H9 (cell line): ENCODE measurements around the gene A1BG. TPM values are rescaled to one million over a fixed set of nuclear protein-coding genes. Genes with fewer than 3 reads are reported as not detected.
A peak's percentile ranks its signal among the peaks of the same experiment; 100 is the strongest.

ENCODE experiments used
- DNase-seq: peaks from one replicate; pipeline ENCODE4 v3.0.0-alpha.2; 2017
- H2AFZ ChIP-seq: one replicate; pipeline ENCODE4 v1.6.1; 2013; ENCODE audit warnings: mild to moderate bottlenecking, low read length, control low read depth, moderate library complexity
- H2AK5ac ChIP-seq: 2 replicates; pipeline ENCODE4 v1.6.1; 2013; ENCODE audit warnings: low read length, control low read depth, mixed read lengths; ENCODE audit not compliant: insufficient read length
- H2BK120ac ChIP-seq: one replicate; pipeline ENCODE4 v1.6.1; 2013; ENCODE audit warnings: low read depth, mild to moderate bottlenecking, low read length, control low read depth, inconsistent platforms; ENCODE audit not compliant: poor library complexity, severe bottlenecking
- H2BK12ac ChIP-seq: 2 replicates; pipeline ENCODE4 v1.6.1; 2013; ENCODE audit warnings: low read length, control low read depth, mixed read lengths, low read depth; ENCODE audit not compliant: insufficient read length
- H2BK15ac ChIP-seq: 2 replicates; pipeline ENCODE4 v1.6.1; 2013; ENCODE audit warnings: low read depth, low read length, control low read depth
- H2BK20ac ChIP-seq: one replicate; pipeline ENCODE4 v1.6.1; 2013; ENCODE audit warnings: low read depth, mild to moderate bottlenecking, low read length, control low read depth, inconsistent platforms; ENCODE audit not compliant: poor library complexity, severe bottlenecking
- H2BK5ac ChIP-seq: 2 replicates; pipeline ENCODE4 v1.6.1; 2013; ENCODE audit warnings: low read length, control low read depth, mixed read lengths; ENCODE audit not compliant: insufficient read length
- H3K14ac ChIP-seq: 2 replicates; pipeline ENCODE4 v1.6.1; 2013; ENCODE audit warnings: low read length, control low read depth; ENCODE audit not compliant: insufficient read depth
- H3K18ac ChIP-seq: 2 replicates; pipeline ENCODE4 v1.6.1; 2013; ENCODE audit warnings: low read depth, mild to moderate bottlenecking, mixed read lengths, low read length, control low read depth; ENCODE audit not compliant: insufficient read length
- H3K23ac ChIP-seq: 2 replicates; pipeline ENCODE4 v1.6.1; 2013; ENCODE audit warnings: low read length, control low read depth, mixed read lengths, low read depth; ENCODE audit not compliant: insufficient read length
- H3K23me2 ChIP-seq: 2 replicates; pipeline ENCODE4 v1.6.1; 2013; ENCODE audit warnings: low read depth, mild to moderate bottlenecking, mixed read lengths, low read length, control low read depth; ENCODE audit not compliant: insufficient read length, poor library complexity, severe bottlenecking
- H3K27ac ChIP-seq: 2 replicates; pipeline ENCODE4 v1.5.1; 2013; ENCODE audit warnings: low read length, control low read depth, mixed read lengths, low read depth; ENCODE audit not compliant: insufficient read length
- H3K27me3 ChIP-seq: 2 replicates; pipeline ENCODE4 v1.6.1; 2013; ENCODE audit warnings: low read length, control low read depth, inconsistent platforms; ENCODE audit not compliant: insufficient read depth
- H3K4ac ChIP-seq: 2 replicates; pipeline ENCODE4 v1.6.1; 2013; ENCODE audit warnings: low read depth, mild to moderate bottlenecking, control low read depth, inconsistent platforms, low read length, moderate library complexity
- H3K4me1 ChIP-seq: 2 replicates; pipeline ENCODE4 v1.6.1; 2013; ENCODE audit warnings: low read length, control low read depth, inconsistent platforms; ENCODE audit not compliant: insufficient read depth
- H3K4me2 ChIP-seq: 2 replicates; pipeline ENCODE4 v1.6.1; 2013; ENCODE audit warnings: low read length, control low read depth, mixed read lengths; ENCODE audit not compliant: insufficient read length, insufficient read depth
- H3K56ac ChIP-seq: 2 replicates; pipeline ENCODE4 v1.6.1; 2013; ENCODE audit warnings: low read depth, mild to moderate bottlenecking, mixed read lengths, low read length, control low read depth; ENCODE audit not compliant: insufficient read length
- H3K79me1 ChIP-seq: 2 replicates; pipeline ENCODE4 v1.6.1; 2013; ENCODE audit warnings: low read depth, mild to moderate bottlenecking, moderate library complexity, low read length, control low read depth, inconsistent platforms; ENCODE audit not compliant: insufficient read depth, poor library complexity, severe bottlenecking
- H3K79me2 ChIP-seq: 2 replicates; pipeline ENCODE4 v1.6.1; 2013; ENCODE audit warnings: low read length, control low read depth, inconsistent platforms; ENCODE audit not compliant: insufficient read depth
- H3K9ac ChIP-seq: 2 replicates; pipeline ENCODE4 v1.6.1; 2013; ENCODE audit warnings: low read length, control low read depth, mixed read lengths; ENCODE audit not compliant: insufficient read length; ENCODE audit errors: extremely low read depth
- H3K9me3 ChIP-seq: one replicate; pipeline ENCODE4 v1.6.1; 2013; ENCODE audit warnings: low read depth, low read length, inconsistent platforms; ENCODE audit not compliant: control insufficient read depth
- H3T11ph ChIP-seq: one replicate; pipeline ENCODE4 v1.6.1; 2013; ENCODE audit warnings: mild to moderate bottlenecking, low read length, control low read depth, inconsistent platforms
- H4K20me1 ChIP-seq: one replicate; pipeline ENCODE4 v1.6.1; 2013; ENCODE audit not compliant: control insufficient read depth, insufficient read length, insufficient read depth
- H4K5ac ChIP-seq: 2 replicates; pipeline ENCODE4 v1.6.1; 2013; ENCODE audit warnings: low read depth, mild to moderate bottlenecking, mixed read lengths, low read length, control low read depth; ENCODE audit not compliant: insufficient read length
- H4K8ac ChIP-seq: replicated peaks from 2 replicates; pipeline ENCODE4 v1.6.1; 2013; ENCODE audit warnings: low read length, control low read depth, mixed read lengths, low read depth; ENCODE audit not compliant: insufficient read length
- H4K91ac ChIP-seq: 2 replicates; pipeline ENCODE4 v1.6.1; 2013; ENCODE audit warnings: low read depth, mild to moderate bottlenecking, moderate library complexity, mixed read lengths, low read length, control low read depth; ENCODE audit not compliant: insufficient read length
- H3K27ac Mint-ChIP-seq, 3 experiments: 2 replicates in 2 of 3; 3 replicates in 1 of 3; pipeline ENCODE4 v1.8.0; 2020 to 2021; ENCODE audit warnings: mixed read lengths in 3 of 3, mild to moderate bottlenecking in 1 of 3, moderate library complexity in 1 of 3
- H3K27me3 Mint-ChIP-seq: 2 replicates; pipeline ENCODE4 v1.8.0; 2021; ENCODE audit warnings: low read depth, mild to moderate bottlenecking, moderate library complexity, mixed read lengths
- H3K36me3 Mint-ChIP-seq, 3 experiments: 2 replicates in 2 of 3; 3 replicates in 1 of 3; pipeline ENCODE4 v1.8.0; 2020 to 2021; ENCODE audit warnings: low read depth in 3 of 3, mixed read lengths in 3 of 3; ENCODE audit not compliant: insufficient read depth in 1 of 3
- H3K4me1 Mint-ChIP-seq, 2 experiments: 2 replicates each; pipeline ENCODE4 v1.8.0; 2020; ENCODE audit warnings: mixed read lengths in 2 of 2
- H3K4me3 Mint-ChIP-seq, 2 experiments: 2 replicates in 1 of 2; 3 replicates in 1 of 2; pipeline ENCODE4 v1.8.0; 2020 to 2021; ENCODE audit warnings: mild to moderate bottlenecking in 2 of 2, mixed read lengths in 2 of 2, moderate library complexity in 1 of 2
- H3K9me3 Mint-ChIP-seq, 2 experiments: 2 replicates in 1 of 2; 3 replicates in 1 of 2; pipeline ENCODE4 v1.8.0; 2020; ENCODE audit warnings: mild to moderate bottlenecking in 2 of 2, mixed read lengths in 2 of 2, moderate library complexity in 1 of 2
- WGBS: extraction: QIAGEN DNeasy Blood & Tissue Kit; methylation state at CpG from one replicate; pipeline ENCODE4 v1.1.7; 2013; ENCODE audit warnings: missing lambda C conversion rate, low lambda C conversion rate, mixed read lengths; ENCODE audit not compliant: insufficient read length; ENCODE audit errors: extremely low coverage; 5-methylcytosine and 5-hydroxymethylcytosine counted together
- total RNA-seq: library from RNA; stranded (reverse); gene quantifications from 2 replicates; pipeline ENCODE4 v1.2.1, GENCODE V29; 2021
- TF ChIP-seq, protein P1 (sequence below): fragments of 200-600 bp; sonication (generic); conservative IDR thresholded peaks from 3 replicates; pipeline ENCODE4 v1.8.0; 2021; ENCODE audit warnings: antibody characterized with exemption, mild to moderate bottlenecking

Gene A1BG
- total RNA-seq, 1 experiment from 2014 or later = 17.4 TPM

DNA sequence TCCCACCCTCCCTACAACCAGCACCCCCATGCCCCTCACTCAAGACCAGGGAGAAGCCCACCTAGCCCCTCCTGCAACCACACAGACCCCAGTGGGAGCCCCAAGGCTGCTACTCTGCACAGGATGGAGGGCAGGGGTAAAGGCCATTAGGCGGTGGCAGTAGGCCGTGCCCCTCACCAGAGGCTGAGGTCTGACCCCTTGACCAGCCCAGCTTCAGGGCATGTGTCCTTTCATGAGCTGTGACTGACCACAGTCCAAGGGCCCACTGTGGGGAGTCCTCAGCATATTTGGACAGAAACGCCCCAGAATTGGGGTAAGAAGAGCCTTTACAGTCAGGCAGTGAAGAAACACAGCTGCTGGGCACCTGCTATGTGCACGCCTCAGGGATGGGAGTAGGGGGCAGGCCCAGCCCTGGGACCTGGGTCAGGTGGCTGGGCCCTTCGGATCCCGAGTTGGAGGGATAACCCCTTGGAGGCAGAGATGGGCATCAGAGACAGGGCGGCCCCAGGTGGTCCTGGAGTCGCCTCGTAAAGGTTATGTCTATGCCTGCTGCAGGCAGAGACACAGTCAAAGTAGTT lies 32.1 kb upstream of the A1BG start:
- Histone ChIP-seq H3K79me1 (no peaks in the 10 kb centered on the region), H2AFZ (no peak overlapping the region), H3K4me2 (peak overlapping the region; percentile 94), H3K14ac (no peak overlapping the region), H4K8ac (no peak overlapping the region), H3K27ac (no peak overlapping the region), H3K18ac (peak overlapping the region; percentile 29), H2BK12ac (no peak overlapping the region), H4K91ac (no peak overlapping the region), H2BK15ac (no peak overlapping the region; the same call in 1 of the 2 replicates), H2BK5ac (no peak overlapping the region), H4K20me1 (no peaks in the 10 kb centered on the region), H3K27me3 (no peaks in the 10 kb centered on the region), H3K23me2 (peaks cover 11% of the 10 kb centered on the region), H3K4ac (no peak overlapping the region), H2BK120ac (no peak overlapping the region), H3K23ac (no peak overlapping the region), H2BK20ac (no peak overlapping the region), H4K5ac (no peak overlapping the region), H3T11ph (no peak overlapping the region), H3K9me3 (no peaks in the 10 kb centered on the region), H3K9ac (peak overlapping the region; percentile 82), H2AK5ac (no peak overlapping the region), H3K56ac (no peak overlapping the region), H3K4me1 (peaks cover 4% of the 10 kb centered on the region; the same call in 1 of the 2 replicates), H3K79me2 (peaks cover 10% of the 10 kb centered on the region; the same call in 1 of the 2 replicates)
- Mint-ChIP-seq H3K36me3 (peaks cover 24 to 26% (median 24%) of the 10 kb centered on the region in 3 experiments), H3K4me3 (peak overlapping the region; percentile 95 to 99), H3K27me3 (no peaks in the 10 kb centered on the region), H3K4me1 (peaks cover 17 to 30% of the 10 kb centered on the region in 2 experiments), H3K9me3 (no peaks in the 10 kb centered on the region), H3K27ac (peak overlapping the region in 2 of 3 experiments; percentile 98 to 99; a peak in 4 of 7 replicates)
- no peak for DNase-seq
- WGBS = no CpG with 5 or more reads among the region's 9 CpGs
- TF ChIP-seq, protein P1, sequence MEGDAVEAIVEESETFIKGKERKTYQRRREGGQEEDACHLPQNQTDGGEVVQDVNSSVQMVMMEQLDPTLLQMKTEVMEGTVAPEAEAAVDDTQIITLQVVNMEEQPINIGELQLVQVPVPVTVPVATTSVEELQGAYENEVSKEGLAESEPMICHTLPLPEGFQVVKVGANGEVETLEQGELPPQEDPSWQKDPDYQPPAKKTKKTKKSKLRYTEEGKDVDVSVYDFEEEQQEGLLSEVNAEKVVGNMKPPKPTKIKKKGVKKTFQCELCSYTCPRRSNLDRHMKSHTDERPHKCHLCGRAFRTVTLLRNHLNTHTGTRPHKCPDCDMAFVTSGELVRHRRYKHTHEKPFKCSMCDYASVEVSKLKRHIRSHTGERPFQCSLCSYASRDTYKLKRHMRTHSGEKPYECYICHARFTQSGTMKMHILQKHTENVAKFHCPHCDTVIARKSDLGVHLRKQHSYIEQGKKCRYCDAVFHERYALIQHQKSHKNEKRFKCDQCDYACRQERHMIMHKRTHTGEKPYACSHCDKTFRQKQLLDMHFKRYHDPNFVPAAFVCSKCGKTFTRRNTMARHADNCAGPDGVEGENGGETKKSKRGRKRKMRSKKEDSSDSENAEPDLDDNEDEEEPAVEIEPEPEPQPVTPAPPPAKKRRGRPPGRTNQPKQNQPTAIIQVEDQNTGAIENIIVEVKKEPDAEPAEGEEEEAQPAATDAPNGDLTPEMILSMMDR = no peak
